Prostate gland (tissue), 2 donors: ENCODE measurements around the gene SMIM10. TPM values are rescaled to one million over a fixed set of nuclear protein-coding genes. Genes with fewer than 3 reads are reported as not detected.
A peak's percentile ranks its signal among the peaks of the same experiment; 100 is the strongest.

Experiments
- DNase-seq: peaks from one replicate; pipeline ENCODE4 v3.0.0-alpha.2; 2019; ENCODE audit warnings: low spot score
- H3K27ac ChIP-seq, 2 donors: fragments of 200-600 bp; sonication (generic); 2 replicates each; pipeline ENCODE4 v1.5.1; 2017 to 2019
- H3K27me3 ChIP-seq: fragments of 200-600 bp; sonication (generic); replicated peaks from 2 replicates; pipeline ENCODE4 v1.5.1; 2019; ENCODE audit not compliant: insufficient read depth
- H3K36me3 ChIP-seq, 2 donors: fragments of 200-600 bp; sonication (generic); 1 replicate in 1 of 2; 2 replicates in 1 of 2; pipeline versions ENCODE4 v1.5.1 to v1.8.1; 2017 to 2019
- H3K4me1 ChIP-seq: fragments of 200-600 bp; sonication (generic); replicated peaks from 2 replicates; pipeline ENCODE4 v1.5.1; 2019
- H3K4me3 ChIP-seq, 2 donors: fragments of 200-600 bp; sonication (generic); 2 replicates each; pipeline ENCODE4 v1.5.1; 2017 to 2019
- H3K9me3 ChIP-seq: fragments of 200-600 bp; sonication (generic); 2 replicates; pipeline ENCODE4 v1.5.1; 2017
- POLR2A ChIP-seq: fragments of 450-650 bp; IDR thresholded peaks from one replicate; pipeline ENCODE4 v1.6.1; 2016; ENCODE audit warnings: antibody characterized with exemption, mild to moderate bottlenecking
- POLR2AphosphoS5 ChIP-seq: sonication (generic); formaldehyde crosslinking; IDR thresholded peaks from one replicate; pipeline ENCODE4 v1.6.1; 2017; ENCODE audit warnings: antibody characterized with exemption
- WGBS: methylation state at CpG from one replicate; pipeline ENCODE4 v1.1.5; 2018; 5-methylcytosine and 5-hydroxymethylcytosine counted together
- intact Hi-C: fragments of 100-400 bp; cut with DNase I; formaldehyde crosslinking; loops from one replicate; pipeline ENCODE4 v1.14.2; 2022
- total RNA-seq, 2 donors: library from RNA; depleted of rRNA; stranded (reverse); fragments of >200 nt; gene quantifications; one replicate each; pipeline ENCODE4 v1.1.0, GENCODE V29; 2016
- TF ChIP-seq, protein P1 (sequence below), 4 experiments: fragments of 200-600 bp in 2 of 4; fragments of 450-650 bp in 2 of 4; sonication (generic) in 2 of 4; IDR thresholded peaks; 1 replicate in 3 of 4; 2 replicates in 1 of 4; pipeline ENCODE4 v1.5.1; 2016 to 2019; ENCODE audit warnings: antibody characterized with exemption in 4 of 4, mild to moderate bottlenecking in 2 of 4, moderate library complexity in 2 of 4

Gene SMIM10
- total RNA-seq, 2 donors from 2014 or later, result 5.0 to 49.8 TPM

GRCh38 chrX:134982748-134983147 is 8.0 kb upstream of the SMIM10 start:
- intact Hi-C loops, result no loop called here
- no peak overlapping the region for H3K4me3 ChIP-seq
- H3K27ac ChIP-seq, result no peak overlapping the region
- no peak for DNase-seq
- no peaks in the 10 kb centered on the region for H3K9me3 ChIP-seq
- TF ChIP-seq, protein P1, sequence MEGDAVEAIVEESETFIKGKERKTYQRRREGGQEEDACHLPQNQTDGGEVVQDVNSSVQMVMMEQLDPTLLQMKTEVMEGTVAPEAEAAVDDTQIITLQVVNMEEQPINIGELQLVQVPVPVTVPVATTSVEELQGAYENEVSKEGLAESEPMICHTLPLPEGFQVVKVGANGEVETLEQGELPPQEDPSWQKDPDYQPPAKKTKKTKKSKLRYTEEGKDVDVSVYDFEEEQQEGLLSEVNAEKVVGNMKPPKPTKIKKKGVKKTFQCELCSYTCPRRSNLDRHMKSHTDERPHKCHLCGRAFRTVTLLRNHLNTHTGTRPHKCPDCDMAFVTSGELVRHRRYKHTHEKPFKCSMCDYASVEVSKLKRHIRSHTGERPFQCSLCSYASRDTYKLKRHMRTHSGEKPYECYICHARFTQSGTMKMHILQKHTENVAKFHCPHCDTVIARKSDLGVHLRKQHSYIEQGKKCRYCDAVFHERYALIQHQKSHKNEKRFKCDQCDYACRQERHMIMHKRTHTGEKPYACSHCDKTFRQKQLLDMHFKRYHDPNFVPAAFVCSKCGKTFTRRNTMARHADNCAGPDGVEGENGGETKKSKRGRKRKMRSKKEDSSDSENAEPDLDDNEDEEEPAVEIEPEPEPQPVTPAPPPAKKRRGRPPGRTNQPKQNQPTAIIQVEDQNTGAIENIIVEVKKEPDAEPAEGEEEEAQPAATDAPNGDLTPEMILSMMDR (IDR thresholded peaks at IDR 0.05), result no peak
- TF ChIP-seq POLR2A (no peak), POLR2AphosphoS5 (no peak)
- no peaks in the 10 kb centered on the region for H3K36me3 ChIP-seq
- H3K27me3 ChIP-seq, result no peaks in the 10 kb centered on the region
- 77% methylated on average over 2 of the region's 2 CpGs for WGBS
- no peaks in the 10 kb centered on the region for H3K4me1 ChIP-seq

DNA sequence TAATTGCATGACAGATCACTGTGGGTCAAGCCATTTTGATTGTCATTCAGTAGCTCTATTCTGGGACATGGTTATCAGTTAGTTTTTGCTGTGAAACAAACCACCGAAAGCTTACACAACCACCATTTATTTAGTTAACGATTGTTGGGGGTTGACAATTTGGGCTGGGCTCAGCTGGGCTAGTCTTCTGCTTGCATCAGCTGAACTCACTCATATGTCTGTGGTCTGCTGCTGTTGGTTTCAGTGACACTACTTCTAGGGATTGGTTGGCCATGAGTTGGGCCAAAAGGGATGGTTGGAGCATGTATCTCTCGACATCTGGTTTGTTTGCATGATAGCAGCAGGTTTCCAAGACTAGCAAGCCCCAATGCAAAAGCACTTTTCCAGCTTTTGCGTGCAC is 5.3 kb upstream of the SMIM10 start:
- WGBS, result 97% methylated on average over 4 of the region's 4 CpGs
- Histone ChIP-seq H3K36me3 (no peaks in the 10 kb centered on the region), H3K4me3 (no peak overlapping the region), H3K27me3 (no peaks in the 10 kb centered on the region), H3K27ac (no peak overlapping the region), H3K4me1 (no peaks in the 10 kb centered on the region), H3K9me3 (no peaks in the 10 kb centered on the region)
- DNase-seq, result no peak
- intact Hi-C loops, result no loop called here
- TF ChIP-seq POLR2AphosphoS5 (no peak), POLR2A (no peak)
- TF ChIP-seq, protein P1 (IDR thresholded peaks at IDR 0.05), result no peak

DNA sequence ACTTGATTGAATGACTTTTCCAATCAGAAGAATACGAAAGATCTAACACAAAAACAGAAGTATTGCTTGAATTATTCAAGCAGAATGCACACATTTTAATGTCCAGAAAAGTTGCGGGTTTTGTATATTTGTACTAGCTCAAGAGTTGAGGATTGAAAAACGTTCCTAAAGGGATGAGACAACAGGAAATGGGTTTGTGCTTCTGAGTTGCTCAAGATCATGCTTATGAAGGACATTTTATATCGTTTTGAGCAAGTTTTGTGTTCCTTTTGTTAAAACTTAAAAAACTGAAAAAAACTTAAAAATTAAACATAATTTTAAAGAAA is 353 bp upstream of the SMIM10 start:
- H3K27ac ChIP-seq, result no peak overlapping the region
- intact Hi-C loops, result no loop called here
- H3K4me3 ChIP-seq, result peak overlapping the region in 1 of 2 donors; percentile 27
- TF ChIP-seq POLR2A (no peak), POLR2AphosphoS5 (no peak)
- TF ChIP-seq, protein P1 (IDR thresholded peaks at IDR 0.05), result no peak
- no peaks in the 10 kb centered on the region for H3K36me3 ChIP-seq
- no peak for DNase-seq
- no peaks in the 10 kb centered on the region for H3K27me3 ChIP-seq
- no peaks in the 10 kb centered on the region for H3K4me1 ChIP-seq
- H3K9me3 ChIP-seq, result no peaks in the 10 kb centered on the region
- 57% methylated on average over 4 of the region's 4 CpGs for WGBS

DNA sequence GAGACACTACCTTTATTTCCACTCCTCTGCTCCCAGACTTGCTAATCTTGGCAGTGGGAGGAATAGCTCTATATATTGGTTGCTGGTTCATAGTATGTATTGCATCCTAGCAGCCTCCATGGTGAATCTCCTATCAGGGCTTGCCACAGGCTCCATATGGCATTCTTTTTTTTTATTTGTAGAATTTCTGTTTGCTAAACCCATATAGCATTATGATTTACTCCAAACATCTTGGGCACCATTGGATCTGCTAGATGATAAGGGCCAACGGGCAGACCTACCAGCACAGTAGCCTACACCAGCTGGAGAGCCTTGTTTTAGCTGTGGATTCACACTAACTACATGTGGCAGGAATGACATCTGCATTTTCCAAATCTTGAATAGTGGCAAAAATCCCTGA is 6.9 kb downstream of the SMIM10 start:
- WGBS, result 100% methylated on average over 1 of the region's 1 CpG
- TF ChIP-seq POLR2AphosphoS5 (no peak), POLR2A (no peak)
- TF ChIP-seq, protein P1 (IDR thresholded peaks at IDR 0.05), result no peak
- Histone ChIP-seq H3K4me1 (no peaks in the 10 kb centered on the region), H3K36me3 (no peaks in the 10 kb centered on the region), H3K27me3 (no peaks in the 10 kb centered on the region), H3K9me3 (no peaks in the 10 kb centered on the region), H3K27ac (no peak overlapping the region), H3K4me3 (no peak overlapping the region)
- intact Hi-C loops, result no loop called here
- no peak for DNase-seq

- no peaks in the 10 kb centered on the region for H3K27me3 ChIP-seq
- intact Hi-C loops, result no loop called here
- no peak overlapping the region for H3K27ac ChIP-seq
- no peaks in the 10 kb centered on the region for H3K9me3 ChIP-seq
- H3K36me3 ChIP-seq, result no peaks in the 10 kb centered on the region
- WGBS, result 94% methylated on average over 4 of the region's 4 CpGs
- no peak for DNase-seq
- TF ChIP-seq, protein P1 (IDR thresholded peaks at IDR 0.05), result no peak
- TF ChIP-seq POLR2A (no peak), POLR2AphosphoS5 (no peak)
- H3K4me1 ChIP-seq, result no peaks in the 10 kb centered on the region
- H3K4me3 ChIP-seq, result no peak overlapping the region
Measured at GRCh38 chrX:134998246-134998645, 7.5 kb downstream of the SMIM10 start.
